ENCODE measurements around the gene SLC24A3. TPM values are rescaled to one million over a fixed set of nuclear protein-coding genes. Genes with fewer than 3 reads are reported as not detected.
A peak's percentile ranks its signal among the peaks of the same experiment; 100 is the strongest.

Gene SLC24A3
- polyA plus RNA-seq, 1 donor (not counting 4 experiments of a cell fraction or from before 2014, with no cell fraction given): 0.17 TPM

- peak; percentile 28 for DNase-seq (ENCODE audit: low read depth, low spot score)
- no peaks in the 10 kb centered on the region for H4K20me1 ChIP-seq (ENCODE audit: control insufficient read depth, extremely low read depth, insufficient read depth, low read length)
- TF ChIP-seq EZH2 (IDR thresholded peaks at IDR 0.05; ENCODE audit: low read length): no peak
- no peak for TF ChIP-seq CTCF (optimal IDR thresholded peaks at IDR 0.05 in 1 of 3, IDR thresholded peaks at IDR 0.05 in 1 of 3, conservative IDR thresholded peaks at IDR 0.05 in 1 of 3; ENCODE audit: extremely low read depth in 1 of 3, insufficient read depth in 2 of 3, low read length in 3 of 3)
- peak within 1 kb of the TSS; percentile 54 for H3K27ac ChIP-seq (ENCODE audit: control insufficient read depth, insufficient read depth, low read length)
- H3K4me2 ChIP-seq (ENCODE audit: control insufficient read depth, extremely low read depth, insufficient read depth, low read depth, low read length): peak within 1 kb of the TSS; percentile 96
- peak within 1 kb of the TSS; percentile 81 for H3K9ac ChIP-seq (ENCODE audit: control insufficient read depth, extremely low read depth, insufficient read depth, low read length)
- dilution Hi-C loops (cut with MboI; ENCODE audit: extremely low pct_ligation_motif_present, low sequenced_read_pairs): no loop called here
- no peaks in the 10 kb centered on the region for H3K9me3 ChIP-seq (ENCODE audit: control insufficient read depth, low read depth, low read length)
- H2AFZ ChIP-seq (ENCODE audit: control insufficient read depth, low read length): peak within 1 kb of the TSS; percentile 89
- H3K9me1 ChIP-seq (ENCODE audit: control insufficient read depth, extremely low read depth, insufficient read depth, low read length): no peaks in the 10 kb centered on the region
- FAIRE-seq: no peak
- peaks cover 14% of the 10 kb centered on the region for H3K4me1 ChIP-seq (ENCODE audit: control insufficient read depth, extremely low read depth, insufficient read depth, low read length)
- H3K4me3 ChIP-seq (ENCODE audit: control insufficient read depth in 2 of 3, extremely low read depth in 1 of 3, insufficient read depth in 2 of 3, low read depth in 1 of 3, low read length in 3 of 3): peak within 1 kb of the TSS; percentile 76 to 81 (median 80)
- H3K27me3 ChIP-seq (ENCODE audit: control insufficient read depth, extremely low read depth, insufficient read depth, low read length): no peaks in the 10 kb centered on the region
- no peaks in the 10 kb centered on the region for H3K79me2 ChIP-seq (ENCODE audit: control insufficient read depth, insufficient read depth, low read length)
- no peaks in the 10 kb centered on the region for H3K36me3 ChIP-seq (ENCODE audit: control insufficient read depth in 2 of 2, extremely low read depth in 1 of 2, insufficient read depth in 2 of 2, low read length in 2 of 2)
These were observed 545.7 kb downstream of the SLC24A3 start, which contains the start of gene RIN2 for GRCh38 chr20:19758133-19758500. RIN2 (plus strand) TSS chr20:19758258; CDS start chr20:19889602, 131,344 bp downstream.

- no peaks in the 10 kb centered on the region for H3K9me3 ChIP-seq (ENCODE audit: control insufficient read depth, low read depth, low read length)
- no peaks in the 10 kb centered on the region for H3K79me2 ChIP-seq (ENCODE audit: control insufficient read depth, insufficient read depth, low read length)
- H2AFZ ChIP-seq (ENCODE audit: control insufficient read depth, low read length): peak overlapping the region; percentile 86
- no peaks in the 10 kb centered on the region for H3K9me1 ChIP-seq (ENCODE audit: control insufficient read depth, extremely low read depth, insufficient read depth, low read length)
- FAIRE-seq (no peak), DNase-seq (ENCODE audit: low read depth, low spot score) (no peak)
- H3K4me3 ChIP-seq (ENCODE audit: control insufficient read depth in 2 of 3, extremely low read depth in 1 of 3, insufficient read depth in 2 of 3, low read depth in 1 of 3, low read length in 3 of 3): peak overlapping the region; percentile 76 to 81 (median 80)
- no peaks in the 10 kb centered on the region for H4K20me1 ChIP-seq (ENCODE audit: control insufficient read depth, extremely low read depth, insufficient read depth, low read length)
- no peaks in the 10 kb centered on the region for H3K36me3 ChIP-seq (ENCODE audit: control insufficient read depth in 2 of 2, extremely low read depth in 1 of 2, insufficient read depth in 2 of 2, low read length in 2 of 2)
- H3K4me1 ChIP-seq (ENCODE audit: control insufficient read depth, extremely low read depth, insufficient read depth, low read length): peaks cover 14% of the 10 kb centered on the region
- H3K27ac ChIP-seq (ENCODE audit: control insufficient read depth, insufficient read depth, low read length): peak overlapping the region; percentile 14
- no peaks in the 10 kb centered on the region for H3K27me3 ChIP-seq (ENCODE audit: control insufficient read depth, extremely low read depth, insufficient read depth, low read length)
- H3K9ac ChIP-seq (ENCODE audit: control insufficient read depth, extremely low read depth, insufficient read depth, low read length): peak overlapping the region; percentile 81
- dilution Hi-C loops (cut with MboI; ENCODE audit: extremely low pct_ligation_motif_present, low sequenced_read_pairs): no loop called here
- peak overlapping the region; percentile 96 for H3K4me2 ChIP-seq (ENCODE audit: control insufficient read depth, extremely low read depth, insufficient read depth, low read depth, low read length)
- TF ChIP-seq CTCF (optimal IDR thresholded peaks at IDR 0.05 in 1 of 3, IDR thresholded peaks at IDR 0.05 in 1 of 3, conservative IDR thresholded peaks at IDR 0.05 in 1 of 3; ENCODE audit: extremely low read depth in 1 of 3, insufficient read depth in 2 of 3, low read length in 3 of 3) (no peak), EZH2 (IDR thresholded peaks at IDR 0.05; ENCODE audit: low read length) (no peak)
These were observed 546.3 kb downstream of the SLC24A3 start for GRCh38 chr20:19758501-19759331.
